Measurements from ENCODE around the gene ADNP. TPM values are rescaled to one million over a fixed set of nuclear protein-coding genes. Genes with fewer than 3 reads are reported as not detected.

The ADNP gene
- total RNA-seq, 1 donor from 2014 or later = 58.3 TPM

- TF ChIP-seq, protein P1, sequence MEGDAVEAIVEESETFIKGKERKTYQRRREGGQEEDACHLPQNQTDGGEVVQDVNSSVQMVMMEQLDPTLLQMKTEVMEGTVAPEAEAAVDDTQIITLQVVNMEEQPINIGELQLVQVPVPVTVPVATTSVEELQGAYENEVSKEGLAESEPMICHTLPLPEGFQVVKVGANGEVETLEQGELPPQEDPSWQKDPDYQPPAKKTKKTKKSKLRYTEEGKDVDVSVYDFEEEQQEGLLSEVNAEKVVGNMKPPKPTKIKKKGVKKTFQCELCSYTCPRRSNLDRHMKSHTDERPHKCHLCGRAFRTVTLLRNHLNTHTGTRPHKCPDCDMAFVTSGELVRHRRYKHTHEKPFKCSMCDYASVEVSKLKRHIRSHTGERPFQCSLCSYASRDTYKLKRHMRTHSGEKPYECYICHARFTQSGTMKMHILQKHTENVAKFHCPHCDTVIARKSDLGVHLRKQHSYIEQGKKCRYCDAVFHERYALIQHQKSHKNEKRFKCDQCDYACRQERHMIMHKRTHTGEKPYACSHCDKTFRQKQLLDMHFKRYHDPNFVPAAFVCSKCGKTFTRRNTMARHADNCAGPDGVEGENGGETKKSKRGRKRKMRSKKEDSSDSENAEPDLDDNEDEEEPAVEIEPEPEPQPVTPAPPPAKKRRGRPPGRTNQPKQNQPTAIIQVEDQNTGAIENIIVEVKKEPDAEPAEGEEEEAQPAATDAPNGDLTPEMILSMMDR (IDR thresholded peaks at IDR 0.05) = no peak
- Histone ChIP-seq H3K4me1 (no peaks in the 10 kb centered on the region), H3K36me3 (no peaks in the 10 kb centered on the region), H3K27ac (no peak overlapping the region), H3K9me3 (no peaks in the 10 kb centered on the region), H3K4me3 (no peak overlapping the region), H3K27me3 (ENCODE audit: low read depth) (no peaks in the 10 kb centered on the region)
- intact Hi-C loops (cut with DNase I) = no loop called here
- ATAC-seq (no peak), DNase-seq (no peak)
These were observed 55.1 kb downstream of the ADNP start for GRCh38 chr20:50876063-50876685.

DNA sequence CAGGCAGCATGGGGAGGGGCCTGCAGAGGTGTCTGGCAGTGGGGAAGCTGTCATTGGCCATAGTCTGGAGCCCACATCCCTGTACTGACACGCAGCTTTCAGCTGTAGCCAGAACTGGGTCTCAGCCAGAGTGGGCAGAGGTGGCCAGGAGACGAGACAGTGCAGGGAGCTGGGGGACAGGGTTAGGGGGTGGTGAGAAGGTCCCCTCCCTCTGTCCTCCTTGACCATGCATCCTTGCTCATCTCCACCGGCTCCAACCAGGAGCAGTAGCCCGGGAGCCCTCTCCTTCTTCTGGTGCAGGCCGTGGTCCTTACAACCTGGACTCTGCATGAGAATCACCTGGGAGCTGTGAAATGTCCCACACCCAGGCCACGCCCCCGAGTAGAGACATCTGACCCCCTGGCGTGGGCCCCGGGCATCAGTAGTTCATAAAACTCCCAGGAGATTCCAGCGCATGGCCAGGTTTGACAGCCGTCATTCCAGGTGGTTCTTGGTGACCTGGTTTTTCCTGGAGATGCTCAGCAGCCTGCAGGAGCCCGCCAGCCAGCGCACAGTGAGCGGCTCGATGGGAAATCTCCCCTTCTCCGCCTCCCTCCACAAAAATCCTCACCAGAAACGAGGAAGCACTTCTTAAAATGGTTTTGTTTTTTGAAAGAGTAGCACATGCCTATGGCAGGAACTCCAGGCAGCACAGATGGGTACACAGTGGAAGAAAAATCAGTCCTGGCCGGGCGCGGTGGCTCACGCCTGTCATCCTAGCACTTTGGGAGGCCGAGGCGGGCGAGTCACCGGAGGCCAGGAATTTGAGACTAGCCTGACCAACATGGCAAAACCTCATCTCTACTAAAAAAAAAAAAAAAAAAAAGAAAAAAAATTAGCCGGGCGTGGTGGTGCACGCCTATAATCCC is 56.2 kb downstream of the ADNP start:
- H3K27ac ChIP-seq = no peak overlapping the region
- intact Hi-C loops (cut with DNase I) = no loop called here
- no peaks in the 10 kb centered on the region for H3K36me3 ChIP-seq
- no peaks in the 10 kb centered on the region for H3K9me3 ChIP-seq
- H3K27me3 ChIP-seq (ENCODE audit: low read depth) = no peaks in the 10 kb centered on the region
- TF ChIP-seq, protein P1 (IDR thresholded peaks at IDR 0.05) = no peak
- DNase-seq (no peak), ATAC-seq (no peak)
- no peak overlapping the region for H3K4me3 ChIP-seq
- no peaks in the 10 kb centered on the region for H3K4me1 ChIP-seq

- no peaks in the 10 kb centered on the region for H3K36me3 ChIP-seq
- H3K27me3 ChIP-seq (ENCODE audit: low read depth) = no peaks in the 10 kb centered on the region
- H3K27ac ChIP-seq = no peak overlapping the region
- no peak for DNase-seq
- TF ChIP-seq, protein P1 (IDR thresholded peaks at IDR 0.05) = no peak
- H3K4me3 ChIP-seq = no peak overlapping the region
- H3K4me1 ChIP-seq = no peaks in the 10 kb centered on the region
- ATAC-seq = peak in 1 of 2 donors; percentile 18
- intact Hi-C loops (cut with DNase I) = no loop called here
- H3K9me3 ChIP-seq = no peaks in the 10 kb centered on the region
These were observed 57.0 kb downstream of the ADNP start for GRCh38 chr20:50874111-50874757.

GRCh38 chr20:50873585-50873984 is 57.7 kb downstream of the ADNP start:
- H3K27me3 ChIP-seq (ENCODE audit: low read depth) = no peaks in the 10 kb centered on the region
- no peaks in the 10 kb centered on the region for H3K36me3 ChIP-seq
- no peak overlapping the region for H3K27ac ChIP-seq
- no peak overlapping the region for H3K4me3 ChIP-seq
- H3K4me1 ChIP-seq = no peaks in the 10 kb centered on the region
- DNase-seq (no peak), ATAC-seq (no peak)
- no peaks in the 10 kb centered on the region for H3K9me3 ChIP-seq
- TF ChIP-seq, protein P1 (IDR thresholded peaks at IDR 0.05) = no peak
- intact Hi-C loops (cut with DNase I) = no loop called here

GRCh38 chr20:50872560-50873425 is 58.4 kb downstream of the ADNP start:
- Histone ChIP-seq H3K27me3 (ENCODE audit: low read depth) (no peaks in the 10 kb centered on the region), H3K4me3 (no peak overlapping the region), H3K4me1 (no peaks in the 10 kb centered on the region), H3K9me3 (no peaks in the 10 kb centered on the region), H3K36me3 (no peaks in the 10 kb centered on the region), H3K27ac (no peak overlapping the region)
- no peak for ATAC-seq
- TF ChIP-seq, protein P1 (IDR thresholded peaks at IDR 0.05) = no peak
- no peak for DNase-seq
- intact Hi-C loops (cut with DNase I) = no loop called here
